ENCODE measurements around the gene RUNX2. TPM values are rescaled to one million over a fixed set of nuclear protein-coding genes. Genes with fewer than 3 reads are reported as not detected.

The RUNX2 gene
- total and polyA plus RNA-seq, 2 experiments from 2014 or later: 1.0 to 2.1 TPM

DNA sequence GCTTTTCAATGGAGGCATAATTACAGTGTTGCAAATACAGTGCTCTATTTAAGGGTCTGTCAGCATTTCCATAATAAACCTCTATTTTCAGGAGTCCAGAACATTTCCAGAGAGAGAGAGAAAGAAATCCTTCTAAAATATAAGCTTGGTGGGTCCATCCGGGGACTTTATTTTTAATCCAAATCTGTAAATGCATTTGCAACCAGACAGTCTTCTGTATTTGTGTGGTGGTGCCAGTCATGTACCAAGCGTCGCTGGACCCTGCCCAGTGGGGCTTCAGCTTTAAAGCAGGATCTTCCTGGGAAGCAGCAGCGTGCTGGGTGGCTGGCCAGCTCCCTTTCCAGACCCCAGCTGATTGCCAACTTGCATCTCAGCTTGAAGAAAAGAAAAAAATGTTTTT, 306.1 kb downstream of the RUNX2 start:
- Histone ChIP-seq H3K27ac (no peak overlapping the region), H2AFZ (no peak overlapping the region), H3K27me3 (no peaks in the 10 kb centered on the region), H3K4me3 (no peak overlapping the region), H3K4me2 (no peak overlapping the region), H3K79me2 (no peaks in the 10 kb centered on the region), H3K4me1 (ENCODE audit: insufficient read depth) (peaks cover 6% of the 10 kb centered on the region), H3K9me2 (replicated peaks; ENCODE audit: insufficient read depth) (no peaks in the 10 kb centered on the region), H3K9me3 (ENCODE audit: low read depth) (no peaks in the 10 kb centered on the region), H3K36me3 (replicated peaks; ENCODE audit: insufficient read depth, low read depth) (no peaks in the 10 kb centered on the region), H4K20me1 (ENCODE audit: insufficient read depth, poor library complexity, severe bottlenecking) (no peaks in the 10 kb centered on the region)
- TF ChIP-seq EZH2phosphoT487 (IDR thresholded peaks at IDR 0.05; ENCODE audit: low read depth, severe bottlenecking, unreplicated experiment) (no peak), EZH2 (IDR thresholded peaks at IDR 0.05; ENCODE audit: borderline replicate concordance) (no peak), CTCF (IDR thresholded peaks at IDR 0.05; ENCODE audit: poor library complexity) (no peak)
- 92% methylated on average over 4 of the region's 4 CpGs for WGBS (ENCODE audit: low lambda C conversion rate, missing lambda C conversion rate)
- DNase-seq (ENCODE audit: low spot score): no peak

GRCh38 chr6:45635284-45635867, 307.2 kb downstream of the RUNX2 start:
- peaks cover 3% of the 10 kb centered on the region for H3K4me1 ChIP-seq (ENCODE audit: insufficient read depth)
- no peaks in the 10 kb centered on the region for H3K27me3 ChIP-seq
- H3K9me3 ChIP-seq (ENCODE audit: low read depth): no peaks in the 10 kb centered on the region
- 73% methylated on average over 8 of the region's 8 CpGs for WGBS (ENCODE audit: low lambda C conversion rate, missing lambda C conversion rate)
- no peak overlapping the region for H2AFZ ChIP-seq
- TF ChIP-seq EZH2phosphoT487 (IDR thresholded peaks at IDR 0.05; ENCODE audit: low read depth, severe bottlenecking, unreplicated experiment) (no peak), CTCF (IDR thresholded peaks at IDR 0.05; ENCODE audit: poor library complexity) (no peak), EZH2 (IDR thresholded peaks at IDR 0.05; ENCODE audit: borderline replicate concordance) (no peak)
- H3K4me2 ChIP-seq: no peak overlapping the region
- no peaks in the 10 kb centered on the region for H3K36me3 ChIP-seq (replicated peaks; ENCODE audit: insufficient read depth, low read depth)
- DNase-seq (ENCODE audit: low spot score): no peak
- no peaks in the 10 kb centered on the region for H3K9me2 ChIP-seq (replicated peaks; ENCODE audit: insufficient read depth)
- no peak overlapping the region for H3K27ac ChIP-seq
- H4K20me1 ChIP-seq (ENCODE audit: insufficient read depth, poor library complexity, severe bottlenecking): no peaks in the 10 kb centered on the region
- no peaks in the 10 kb centered on the region for H3K79me2 ChIP-seq
- H3K4me3 ChIP-seq: no peak overlapping the region

- no peak overlapping the region for H3K4me2 ChIP-seq
- H3K79me2 ChIP-seq: no peaks in the 10 kb centered on the region
- no peaks in the 10 kb centered on the region for H3K36me3 ChIP-seq (replicated peaks; ENCODE audit: insufficient read depth, low read depth)
- no peaks in the 10 kb centered on the region for H3K9me3 ChIP-seq (ENCODE audit: low read depth)
- no peaks in the 10 kb centered on the region for H3K9me2 ChIP-seq (replicated peaks; ENCODE audit: insufficient read depth)
- H2AFZ ChIP-seq: no peak overlapping the region
- H3K4me3 ChIP-seq: no peak overlapping the region
- H3K27me3 ChIP-seq: no peaks in the 10 kb centered on the region
- DNase-seq (ENCODE audit: low spot score): no peak
- H3K27ac ChIP-seq: no peak overlapping the region
- 90% methylated on average over 3 of the region's 3 CpGs for WGBS (ENCODE audit: low lambda C conversion rate, missing lambda C conversion rate)
- H3K4me1 ChIP-seq (ENCODE audit: insufficient read depth): peaks cover 3% of the 10 kb centered on the region
- no peak for TF ChIP-seq CTCF (IDR thresholded peaks at IDR 0.05; ENCODE audit: poor library complexity)
- no peak for TF ChIP-seq EZH2phosphoT487 (IDR thresholded peaks at IDR 0.05; ENCODE audit: low read depth, severe bottlenecking, unreplicated experiment)
- no peak for TF ChIP-seq EZH2 (IDR thresholded peaks at IDR 0.05; ENCODE audit: borderline replicate concordance)
- no peaks in the 10 kb centered on the region for H4K20me1 ChIP-seq (ENCODE audit: insufficient read depth, poor library complexity, severe bottlenecking)
Observed at GRCh38 chr6:45637056-45637455, 308.9 kb downstream of the RUNX2 start.

Data from hepatocyte (in vitro differentiated cells).